ENCODE results near the gene TSPEAR.

DNA sequence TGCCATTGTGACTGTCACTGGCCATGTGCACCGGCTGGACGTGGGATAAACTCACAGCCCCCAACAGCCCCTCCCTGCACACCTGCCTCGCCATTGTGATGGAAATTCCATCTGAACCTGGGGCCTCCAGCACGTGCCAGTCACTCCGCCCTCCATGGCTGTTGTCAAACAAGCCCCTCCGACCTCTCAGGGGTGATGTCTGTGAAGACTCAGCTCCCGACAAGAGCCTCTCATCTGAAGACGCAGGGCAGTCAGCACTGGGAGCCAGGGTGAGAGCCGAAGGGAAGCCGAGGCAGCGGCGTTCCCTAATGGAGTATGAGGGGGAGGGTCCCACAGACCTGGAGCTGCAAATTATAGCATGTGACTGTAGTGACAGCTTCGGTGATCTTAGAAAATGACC is 158.7 kb downstream of the TSPEAR start:
- TF ChIP-seq, protein P1, sequence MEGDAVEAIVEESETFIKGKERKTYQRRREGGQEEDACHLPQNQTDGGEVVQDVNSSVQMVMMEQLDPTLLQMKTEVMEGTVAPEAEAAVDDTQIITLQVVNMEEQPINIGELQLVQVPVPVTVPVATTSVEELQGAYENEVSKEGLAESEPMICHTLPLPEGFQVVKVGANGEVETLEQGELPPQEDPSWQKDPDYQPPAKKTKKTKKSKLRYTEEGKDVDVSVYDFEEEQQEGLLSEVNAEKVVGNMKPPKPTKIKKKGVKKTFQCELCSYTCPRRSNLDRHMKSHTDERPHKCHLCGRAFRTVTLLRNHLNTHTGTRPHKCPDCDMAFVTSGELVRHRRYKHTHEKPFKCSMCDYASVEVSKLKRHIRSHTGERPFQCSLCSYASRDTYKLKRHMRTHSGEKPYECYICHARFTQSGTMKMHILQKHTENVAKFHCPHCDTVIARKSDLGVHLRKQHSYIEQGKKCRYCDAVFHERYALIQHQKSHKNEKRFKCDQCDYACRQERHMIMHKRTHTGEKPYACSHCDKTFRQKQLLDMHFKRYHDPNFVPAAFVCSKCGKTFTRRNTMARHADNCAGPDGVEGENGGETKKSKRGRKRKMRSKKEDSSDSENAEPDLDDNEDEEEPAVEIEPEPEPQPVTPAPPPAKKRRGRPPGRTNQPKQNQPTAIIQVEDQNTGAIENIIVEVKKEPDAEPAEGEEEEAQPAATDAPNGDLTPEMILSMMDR (IDR thresholded peaks at IDR 0.05), result no peak
- TF ChIP-seq POLR2A (IDR thresholded peaks at IDR 0.05), result no peak
